Activated CD4-positive, alpha-beta T cell treated with anti-CD3 and anti-CD28 coated beads, Interleukin-2, amount 50 U/mL, for 24 hours (primary cell): ENCODE data around the gene MICALL2.

ENCODE experiments used
- DNase-seq, 2 donors: peaks; one replicate each; pipeline ENCODE4 v3.0.0-alpha.2; 2020; ENCODE audit warnings: low read depth in 1 of 2, low spot score in 1 of 2

MICALL2 gene

GRCh38 chr7:1468643-1469298, 9.5 kb upstream of the MICALL2 start:
- DNase-seq: no peak

GRCh38 chr7:1468203-1468602, 8.9 kb upstream of the MICALL2 start:
- no peak for DNase-seq

GRCh38 chr7:1466524-1467271, 7.4 kb upstream of the MICALL2 start:
- no peak for DNase-seq

GRCh38 chr7:1464694-1465093, 5.4 kb upstream of the MICALL2 start:
- DNase-seq: no peak

- no peak for DNase-seq
Observed at GRCh38 chr7:1463676-1464223, 4.5 kb upstream of the MICALL2 start.

- DNase-seq: no peak
Observed at GRCh38 chr7:1461646-1462375, 2.5 kb upstream of the MICALL2 start.

GRCh38 chr7:1460821-1461645, 1.8 kb upstream of the MICALL2 start:
- no peak for DNase-seq

- peak in 1 of 2 donors; percentile 4 for DNase-seq
Observed at GRCh38 chr7:1459920-1460820, 900 bp upstream of the MICALL2 start.

GRCh38 chr7:1459512-1459892, 232 bp upstream of the MICALL2 start:
- DNase-seq: peak; percentile 93 to 96

GRCh38 chr7:1457949-1458682, 1.2 kb downstream of the MICALL2 start:
- no peak for DNase-seq

- DNase-seq: no peak
Observed at GRCh38 chr7:1457059-1457948, 2.0 kb downstream of the MICALL2 start.

- DNase-seq: no peak
Observed at GRCh38 chr7:1455955-1456354, 3.3 kb downstream of the MICALL2 start.

- no peak for DNase-seq
Observed at GRCh38 chr7:1455241-1455939, 3.9 kb downstream of the MICALL2 start.

- DNase-seq: no peak
Observed at GRCh38 chr7:1454542-1454941, 4.7 kb downstream of the MICALL2 start.

GRCh38 chr7:1452205-1452604, 7.1 kb downstream of the MICALL2 start:
- no peak for DNase-seq

GRCh38 chr7:1450987-1451386, 8.3 kb downstream of the MICALL2 start:
- no peak for DNase-seq

- no peak for DNase-seq
Observed at GRCh38 chr7:1450431-1450830, 8.8 kb downstream of the MICALL2 start.

GRCh38 chr7:1449951-1450350, 9.3 kb downstream of the MICALL2 start:
- DNase-seq: no peak
